Tibial artery (tissue), 4 donors: ENCODE data around the gene PIGU.
A peak's percentile ranks its signal among the peaks of the same experiment; 100 is the strongest.

Experiments
- DNase-seq, 2 donors: peaks; one replicate each; pipeline ENCODE4 v3.0.0-alpha.2; 2019
- H3K27ac ChIP-seq, 2 donors: fragments of 200-600 bp; sonication (generic) in 1 of 2; 1 replicate in 1 of 2; 2 replicates in 1 of 2; pipeline ENCODE4 v1.5.1; 2018 to 2019; ENCODE audit warnings: mild to moderate bottlenecking in 1 of 2
- H3K27me3 ChIP-seq, 2 donors: fragments of 200-600 bp; sonication (generic) in 1 of 2; one replicate each; pipeline versions ENCODE4 v1.5.1 to v1.6.0; 2016 to 2019
- H3K36me3 ChIP-seq, 3 donors: fragments of 200-600 bp; sonication (generic) in 2 of 3; one replicate each; pipeline ENCODE4 v1.5.1; 2016 to 2019; ENCODE audit warnings: mild to moderate bottlenecking in 2 of 3
- H3K4me1 ChIP-seq, 4 donors: fragments of 200-600 bp; sonication (generic) in 2 of 4; 1 replicate in 3 of 4; 2 replicates in 1 of 4; pipeline ENCODE4 v1.5.1; 2016 to 2019
- H3K4me3 ChIP-seq, 2 donors: fragments of 200-600 bp; sonication (generic) in 1 of 2; 1 replicate in 1 of 2; 2 replicates in 1 of 2; pipeline ENCODE4 v1.5.1; 2018 to 2019; ENCODE audit warnings: mild to moderate bottlenecking in 2 of 2
- H3K9me3 ChIP-seq, 3 donors: fragments of 200-600 bp; sonication (generic) in 1 of 3; one replicate each; pipeline ENCODE4 v1.5.1; 2016 to 2019
- CTCF ChIP-seq, 2 experiments: fragments of 200-600 bp in 1 of 2; fragments of 450-650 bp in 1 of 2; IDR thresholded peaks; one replicate each; pipeline ENCODE4 v1.5.1; 2017 to 2019; ENCODE audit warnings: antibody characterized with exemption in 2 of 2, mild to moderate bottlenecking in 1 of 2, moderate library complexity in 1 of 2
- intact Hi-C: fragments of 100-400 bp; cut with DNase I; formaldehyde crosslinking; loops from one replicate; pipeline ENCODE4 v1.15.0; 2023; ENCODE audit warnings: low total_unique reads

The PIGU gene

DNA sequence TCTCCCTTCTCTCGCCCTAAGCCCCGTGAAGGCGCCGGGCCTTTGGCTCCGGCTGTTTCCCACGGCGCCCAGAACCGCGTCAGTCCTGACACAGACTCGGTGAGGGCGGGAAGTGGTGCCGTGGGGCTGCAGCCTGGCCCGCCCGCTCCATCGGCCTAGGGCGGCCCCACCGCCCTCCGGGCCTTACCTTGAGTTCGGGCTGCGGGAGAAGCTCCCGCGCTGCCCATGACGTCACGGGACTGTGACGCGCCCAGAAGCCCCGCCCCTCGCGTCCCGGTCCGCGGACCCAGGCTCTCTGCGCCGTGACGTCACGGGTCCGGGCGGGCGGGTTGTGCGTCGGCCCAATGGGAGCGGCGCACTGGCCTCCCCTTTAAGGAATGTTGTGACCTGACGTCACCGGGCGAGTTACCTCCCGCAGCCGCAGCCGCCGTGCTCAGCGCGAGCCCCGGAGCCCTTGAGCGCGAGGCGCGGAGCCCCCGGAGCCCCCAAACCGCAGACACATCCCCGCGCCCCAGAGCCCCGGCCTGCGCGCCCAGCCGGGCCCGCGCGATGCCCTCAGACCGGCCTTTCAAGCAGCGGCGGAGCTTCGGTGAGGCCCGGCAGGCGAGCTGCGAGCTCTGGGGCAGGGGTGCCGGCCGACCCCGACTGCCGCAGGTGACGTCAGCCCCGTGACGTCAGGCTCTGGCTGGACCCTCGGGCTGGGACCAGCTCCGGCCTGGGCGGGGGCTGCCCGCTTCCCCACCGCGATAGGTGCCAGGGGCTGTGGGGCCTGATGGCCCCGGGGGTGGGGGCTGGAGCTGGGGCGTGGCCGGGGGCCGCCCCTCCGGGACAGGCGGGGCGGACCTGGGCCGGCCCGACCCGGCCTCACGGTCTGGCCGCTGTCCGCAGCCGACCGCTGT, 118.3 kb downstream of the PIGU start, which contains the start of gene MAP1LC3A:
Gene MAP1LC3A (plus strand): TSS at position 399 of the 899 bp plus-strand sequence. CDS start 151 bp downstream, at position 550.
- H3K36me3 ChIP-seq: no peaks in the 10 kb centered on the region
- TF ChIP-seq CTCF (IDR thresholded peaks at IDR 0.05): no peak
- peaks cover 0 to 16% (median 8%) of the 10 kb centered on the region in 4 donors for H3K4me1 ChIP-seq
- peak; percentile 94 to 98 for DNase-seq
- H3K27me3 ChIP-seq: no peaks in the 10 kb centered on the region
- H3K27ac ChIP-seq: peak within 1 kb of the TSS; percentile 94 to 95
- intact Hi-C loops: loop anchor here (5.0 kb wide), 1 partner anchor 149 kb away; no protein-coding TSS in a partner anchor
- H3K4me3 ChIP-seq: peak within 1 kb of the TSS; percentile 61 to 78
- H3K9me3 ChIP-seq: no peaks in the 10 kb centered on the region

- H3K27me3 ChIP-seq: no peaks in the 10 kb centered on the region
- peaks cover 0 to 16% (median 8%) of the 10 kb centered on the region in 4 donors for H3K4me1 ChIP-seq
- intact Hi-C loops: loop anchor here (5.0 kb wide), 1 partner anchor 149 kb away; no protein-coding TSS in a partner anchor
- no peak for TF ChIP-seq CTCF (IDR thresholded peaks at IDR 0.05)
- no peaks in the 10 kb centered on the region for H3K36me3 ChIP-seq
- DNase-seq: no peak
- no peaks in the 10 kb centered on the region for H3K9me3 ChIP-seq
- peak overlapping the region; percentile 94 to 95 for H3K27ac ChIP-seq
- peak overlapping the region; percentile 61 to 78 for H3K4me3 ChIP-seq
Measured at GRCh38 chr20:34557936-34558319, 119.0 kb downstream of the PIGU start.

DNA sequence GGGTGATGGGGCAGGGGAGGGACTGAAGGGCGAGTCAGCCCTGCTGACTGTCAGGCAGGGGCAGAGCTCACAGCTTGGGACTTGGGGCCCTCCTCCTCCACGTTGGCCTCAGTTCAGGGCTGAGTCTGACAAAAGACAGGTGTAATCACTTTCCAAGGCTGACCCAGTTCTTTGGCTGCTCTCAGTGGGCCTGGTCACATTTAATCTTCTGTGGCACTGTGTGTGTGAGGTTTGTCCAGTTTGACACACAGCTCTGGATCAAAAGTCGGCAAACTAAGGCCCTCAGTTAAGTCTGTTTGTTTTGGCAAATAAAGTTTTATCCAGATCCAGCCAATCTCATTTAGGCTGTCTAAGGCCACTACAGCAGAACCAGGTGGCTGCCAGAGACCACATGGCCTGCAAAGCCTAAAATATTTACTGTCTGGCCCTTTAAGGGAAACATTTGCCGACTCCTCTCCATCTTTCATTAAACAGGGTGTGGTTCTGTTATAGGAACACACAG, 123.5 kb downstream of the PIGU start:
- intact Hi-C loops: no loop called here
- no peaks in the 10 kb centered on the region for H3K36me3 ChIP-seq
- TF ChIP-seq CTCF (IDR thresholded peaks at IDR 0.05): no peak
- no peak overlapping the region for H3K27ac ChIP-seq
- H3K4me3 ChIP-seq: no peak overlapping the region
- H3K4me1 ChIP-seq: peaks cover 0 to 6% (median 5%) of the 10 kb centered on the region in 4 donors
- DNase-seq: no peak
- H3K27me3 ChIP-seq: no peaks in the 10 kb centered on the region
- H3K9me3 ChIP-seq: no peaks in the 10 kb centered on the region

- Histone ChIP-seq H3K27ac (no peak overlapping the region), H3K9me3 (no peaks in the 10 kb centered on the region), H3K4me1 (peaks cover 0 to 2% (median 1%) of the 10 kb centered on the region in 4 donors), H3K36me3 (no peaks in the 10 kb centered on the region), H3K4me3 (no peak overlapping the region), H3K27me3 (no peaks in the 10 kb centered on the region)
- DNase-seq: no peak
- intact Hi-C loops: no loop called here
- no peak for TF ChIP-seq CTCF (IDR thresholded peaks at IDR 0.05)
Measured at GRCh38 chr20:34552569-34552968, 124.3 kb downstream of the PIGU start.

DNA sequence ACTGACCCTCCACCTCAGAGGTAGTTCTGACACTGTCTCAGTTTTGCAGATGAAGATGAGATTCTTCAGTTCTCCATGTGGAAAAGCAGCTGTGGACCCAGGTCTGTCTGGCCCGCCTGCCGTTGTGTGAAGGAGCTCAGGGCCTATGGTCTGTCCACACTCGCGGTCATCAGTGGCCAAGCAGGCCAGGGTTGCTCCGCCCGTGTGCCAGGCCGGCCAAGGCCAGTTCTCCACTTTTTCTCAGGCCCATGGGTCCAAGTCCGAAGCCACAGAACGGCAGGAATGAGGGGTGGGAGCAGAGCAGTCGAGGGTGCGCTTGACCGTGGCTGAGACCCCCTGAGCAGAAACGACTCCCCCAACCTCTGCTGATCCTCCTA, 127.0 kb downstream of the PIGU start:
- Histone ChIP-seq H3K9me3 (no peaks in the 10 kb centered on the region), H3K27ac (no peak overlapping the region), H3K4me1 (no peaks in the 10 kb centered on the region), H3K27me3 (no peaks in the 10 kb centered on the region), H3K4me3 (no peak overlapping the region), H3K36me3 (no peaks in the 10 kb centered on the region)
- intact Hi-C loops: no loop called here
- TF ChIP-seq CTCF (IDR thresholded peaks at IDR 0.05): no peak
- DNase-seq: no peak
